Upper lobe of right lung (tissue), 1 donor: Measurements from ENCODE around the gene ENHO. TPM values are rescaled to one million over a fixed set of nuclear protein-coding genes. Genes with fewer than 3 reads are reported as not detected.
A peak's percentile ranks its signal among the peaks of the same experiment; 100 is the strongest.

Experiments used
- ATAC-seq: fragments of 200-7000 bp; cut with Tn5 transposase; one replicate; pipeline ENCODE4 v1.9.1; 2020; ENCODE audit warnings: mild to moderate bottlenecking, moderate library complexity
- DNase-seq: peaks from one replicate; pipeline ENCODE4 v3.0.0-alpha.2; 2020
- H3K27ac ChIP-seq: fragments of 200-600 bp; one replicate; pipeline ENCODE4 v1.8.0; 2022
- H3K27me3 ChIP-seq: fragments of 200-600 bp; one replicate; pipeline ENCODE4 v1.8.0; 2022; ENCODE audit warnings: mild to moderate bottlenecking
- H3K36me3 ChIP-seq: fragments of 200-600 bp; one replicate; pipeline ENCODE4 v1.8.0; 2022
- H3K4me1 ChIP-seq: fragments of 200-600 bp; one replicate; pipeline ENCODE4 v1.8.0; 2022
- H3K4me3 ChIP-seq: fragments of 200-600 bp; one replicate; pipeline ENCODE4 v1.8.0; 2022; ENCODE audit warnings: mild to moderate bottlenecking
- H3K9me3 ChIP-seq: fragments of 200-600 bp; one replicate; pipeline ENCODE4 v1.8.0; 2022
- intact Hi-C: fragments of 100-400 bp; cut with DNase I; formaldehyde crosslinking; loops from one replicate; pipeline ENCODE4 v1.11.0; 2022
- total RNA-seq: library from RNA; stranded (reverse); fragmentation: NEBNext Ultra II Directional; extraction: Animal tissue kit (Norgen Biotek cat#: 25700); gene quantifications from one replicate; pipeline ENCODE4 v1.2.1, GENCODE V29; 2021
- TF ChIP-seq, protein P1 (sequence below): fragments of 200-600 bp; IDR thresholded peaks from one replicate; pipeline ENCODE4 v1.8.0; 2022; ENCODE audit warnings: antibody characterized with exemption
- donor health status: DM: no; HTN: yes; CAD: no; lungs with severe emphysema.

Gene ENHO
- total RNA-seq, 1 donor from 2014 or later = 0.61 TPM

GRCh38 chr9:34555002-34555348 is 32.2 kb upstream of the ENHO start:
- intact Hi-C loops = no loop called here
- no peaks in the 10 kb centered on the region for H3K4me1 ChIP-seq
- peaks cover 14% of the 10 kb centered on the region for H3K27me3 ChIP-seq
- H3K27ac ChIP-seq = no peak overlapping the region
- ATAC-seq (no peak), DNase-seq (peak; percentile 49)
- TF ChIP-seq, protein P1, sequence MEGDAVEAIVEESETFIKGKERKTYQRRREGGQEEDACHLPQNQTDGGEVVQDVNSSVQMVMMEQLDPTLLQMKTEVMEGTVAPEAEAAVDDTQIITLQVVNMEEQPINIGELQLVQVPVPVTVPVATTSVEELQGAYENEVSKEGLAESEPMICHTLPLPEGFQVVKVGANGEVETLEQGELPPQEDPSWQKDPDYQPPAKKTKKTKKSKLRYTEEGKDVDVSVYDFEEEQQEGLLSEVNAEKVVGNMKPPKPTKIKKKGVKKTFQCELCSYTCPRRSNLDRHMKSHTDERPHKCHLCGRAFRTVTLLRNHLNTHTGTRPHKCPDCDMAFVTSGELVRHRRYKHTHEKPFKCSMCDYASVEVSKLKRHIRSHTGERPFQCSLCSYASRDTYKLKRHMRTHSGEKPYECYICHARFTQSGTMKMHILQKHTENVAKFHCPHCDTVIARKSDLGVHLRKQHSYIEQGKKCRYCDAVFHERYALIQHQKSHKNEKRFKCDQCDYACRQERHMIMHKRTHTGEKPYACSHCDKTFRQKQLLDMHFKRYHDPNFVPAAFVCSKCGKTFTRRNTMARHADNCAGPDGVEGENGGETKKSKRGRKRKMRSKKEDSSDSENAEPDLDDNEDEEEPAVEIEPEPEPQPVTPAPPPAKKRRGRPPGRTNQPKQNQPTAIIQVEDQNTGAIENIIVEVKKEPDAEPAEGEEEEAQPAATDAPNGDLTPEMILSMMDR = no peak
- H3K4me3 ChIP-seq = no peak overlapping the region
- H3K9me3 ChIP-seq = no peaks in the 10 kb centered on the region
- no peaks in the 10 kb centered on the region for H3K36me3 ChIP-seq

DNA sequence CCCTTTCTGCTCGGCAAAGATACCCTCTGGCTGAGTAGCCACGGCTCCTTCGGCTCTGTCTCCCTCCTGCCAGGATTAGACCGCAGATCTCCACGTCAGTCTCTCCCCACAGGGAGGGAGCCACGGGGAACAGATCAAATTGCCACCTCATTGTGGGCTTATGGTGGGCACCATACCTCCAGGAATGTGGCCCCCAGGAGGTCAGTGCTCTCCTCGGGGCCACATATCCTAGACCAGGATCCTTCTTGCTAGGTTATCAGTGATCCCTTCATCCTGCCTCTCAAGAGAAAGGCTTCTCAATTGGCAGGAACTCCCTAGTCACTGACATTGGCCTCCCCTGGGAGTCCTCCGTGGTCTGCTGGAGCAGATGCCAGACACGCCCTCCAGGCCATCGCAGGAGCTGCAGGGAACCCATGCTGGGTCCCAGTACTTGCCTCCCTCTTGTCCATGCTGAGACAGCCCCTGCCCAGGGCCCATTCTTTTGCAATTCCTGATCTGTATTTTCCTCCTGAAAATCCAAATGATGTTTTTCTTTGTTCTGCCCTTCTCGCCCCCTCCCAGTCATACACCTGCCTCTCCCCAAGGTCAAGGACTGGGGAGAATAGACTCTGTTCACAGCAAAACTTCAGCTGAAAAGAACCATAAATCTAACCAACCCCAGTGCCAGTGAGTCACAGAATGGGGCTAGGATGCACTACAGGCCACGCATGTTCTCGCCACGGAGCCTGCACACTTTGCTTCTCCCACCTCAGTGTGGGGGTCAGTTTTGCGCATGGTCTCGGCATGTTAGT is 31.6 kb upstream of the ENHO start:
- H3K9me3 ChIP-seq = no peaks in the 10 kb centered on the region
- DNase-seq = peak; percentile 36
- peaks cover 9% of the 10 kb centered on the region for H3K27me3 ChIP-seq
- no peaks in the 10 kb centered on the region for H3K36me3 ChIP-seq
- H3K4me1 ChIP-seq = no peaks in the 10 kb centered on the region
- ATAC-seq = no peak
- intact Hi-C loops = no loop called here
- H3K4me3 ChIP-seq = no peak overlapping the region
- TF ChIP-seq, protein P1 = no peak
- H3K27ac ChIP-seq = no peak overlapping the region

DNA sequence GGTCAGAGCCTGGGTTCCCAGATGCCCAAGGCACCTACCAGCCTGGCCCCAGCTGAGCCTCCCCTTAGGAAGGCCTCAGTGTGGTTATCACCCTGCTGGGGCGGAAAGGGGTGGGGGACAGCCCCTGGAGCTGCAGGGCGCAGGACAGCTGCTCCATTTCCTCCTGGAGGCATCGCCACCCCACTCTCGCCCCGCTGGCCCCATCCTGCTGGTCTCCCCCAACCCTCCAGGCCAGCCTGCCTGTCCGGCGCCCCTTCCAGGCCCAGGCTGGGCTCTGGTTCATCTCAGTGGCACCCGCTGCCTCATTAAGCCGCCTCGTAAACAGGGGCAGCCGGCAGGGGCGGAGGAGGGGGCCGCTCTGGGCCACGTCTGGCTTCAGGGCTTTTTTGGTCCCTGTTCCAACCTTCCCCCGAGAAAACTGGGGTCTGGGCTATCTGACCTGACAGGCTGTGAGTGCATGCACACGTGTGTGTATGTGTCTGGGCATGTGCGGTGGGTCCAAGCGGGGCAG is 30.8 kb upstream of the ENHO start:
- peak; percentile 52 for DNase-seq
- no peaks in the 10 kb centered on the region for H3K9me3 ChIP-seq
- H3K27me3 ChIP-seq = peaks cover under 1% of the 10 kb centered on the region
- ATAC-seq = no peak
- no peaks in the 10 kb centered on the region for H3K4me1 ChIP-seq
- intact Hi-C loops = no loop called here
- no peaks in the 10 kb centered on the region for H3K36me3 ChIP-seq
- H3K4me3 ChIP-seq = no peak overlapping the region
- H3K27ac ChIP-seq = no peak overlapping the region
- TF ChIP-seq, protein P1 = no peak

DNA sequence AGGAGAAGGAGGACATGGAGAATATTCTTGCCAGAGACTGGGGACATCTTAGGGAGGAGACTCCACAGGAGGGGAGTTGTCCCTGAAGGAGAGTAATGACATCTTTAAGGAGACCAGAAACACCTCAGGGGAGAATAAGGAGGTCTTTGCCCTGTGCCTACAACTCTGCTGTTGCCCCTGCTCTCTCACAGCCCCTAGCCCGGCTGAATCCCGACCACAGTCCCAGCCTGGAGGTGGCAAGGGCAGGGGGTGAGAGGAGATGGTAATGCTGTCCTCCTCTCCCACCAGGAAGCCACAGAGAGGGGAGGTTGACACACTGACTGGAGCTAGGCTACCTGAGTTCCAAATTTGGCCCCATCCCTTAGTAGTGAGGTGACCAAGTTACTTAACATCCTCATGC is 30.2 kb upstream of the ENHO start:
- Histone ChIP-seq H3K4me3 (no peak overlapping the region), H3K27ac (no peak overlapping the region), H3K36me3 (no peaks in the 10 kb centered on the region), H3K9me3 (no peaks in the 10 kb centered on the region), H3K27me3 (no peaks in the 10 kb centered on the region), H3K4me1 (no peaks in the 10 kb centered on the region)
- DNase-seq = peak; percentile 38
- ATAC-seq = no peak
- TF ChIP-seq, protein P1 = no peak
- intact Hi-C loops = no loop called here

- no peaks in the 10 kb centered on the region for H3K9me3 ChIP-seq
- no peaks in the 10 kb centered on the region for H3K27me3 ChIP-seq
- no peak overlapping the region for H3K27ac ChIP-seq
- ATAC-seq = no peak
- H3K36me3 ChIP-seq = no peaks in the 10 kb centered on the region
- TF ChIP-seq, protein P1 = no peak
- intact Hi-C loops = no loop called here
- H3K4me1 ChIP-seq = no peaks in the 10 kb centered on the region
- H3K4me3 ChIP-seq = no peak overlapping the region
- DNase-seq = peak; percentile 37
These were observed 29.8 kb upstream of the ENHO start for GRCh38 chr9:34552606-34552981.
